NCI-H82 treated with DMSO at 0.1 percent for 48 hours (cell line): ENCODE results near the gene ARFGAP3.

Source experiments
- DNase-seq: peaks from one replicate; lab custom pipeline; 2025; ENCODE audit not compliant: unreplicated experiment; lab: John Stamatoyannopoulos, UW

Gene ARFGAP3

GRCh38 chr22:42856865-42857704, at the start of gene ARFGAP3:
ARFGAP3 (minus strand) TSS chr22:42857273; CDS start chr22:42857182, 91 bp downstream.
- DNase-seq, result peak; percentile 67

- no peak for DNase-seq
Observed at GRCh38 chr22:42905702-42906183, 48.7 kb upstream of the ARFGAP3 start.

GRCh38 chr22:42905217-42905616, 48.1 kb upstream of the ARFGAP3 start:
- no peak for DNase-seq

- DNase-seq, result no peak
Observed at GRCh38 chr22:42904050-42904449, 47.0 kb upstream of the ARFGAP3 start.

- no peak for DNase-seq
Observed at GRCh38 chr22:42902875-42903510, 45.9 kb upstream of the ARFGAP3 start.

GRCh38 chr22:42901790-42902508, 44.9 kb upstream of the ARFGAP3 start:
- DNase-seq, result no peak

- DNase-seq, result no peak
Observed at GRCh38 chr22:42897960-42898359, 40.9 kb upstream of the ARFGAP3 start.

- DNase-seq, result no peak
Observed at GRCh38 chr22:42895541-42895981, 38.5 kb upstream of the ARFGAP3 start.

- DNase-seq, result no peak
Observed at GRCh38 chr22:42895087-42895486, 38.0 kb upstream of the ARFGAP3 start.

- no peak for DNase-seq
Observed at GRCh38 chr22:42893371-42894150, 36.5 kb upstream of the ARFGAP3 start.

- DNase-seq, result no peak
Observed at GRCh38 chr22:42892571-42893316, 35.7 kb upstream of the ARFGAP3 start.

- no peak for DNase-seq
Observed at GRCh38 chr22:42892156-42892555, 35.1 kb upstream of the ARFGAP3 start.

- DNase-seq, result no peak
Observed at GRCh38 chr22:42891696-42892095, 34.6 kb upstream of the ARFGAP3 start.

- DNase-seq, result no peak
Observed at GRCh38 chr22:42891008-42891407, 33.9 kb upstream of the ARFGAP3 start.

- DNase-seq, result no peak
Observed at GRCh38 chr22:42889304-42889703, 32.2 kb upstream of the ARFGAP3 start.

GRCh38 chr22:42887523-42888507, 30.7 kb upstream of the ARFGAP3 start:
- no peak for DNase-seq

- DNase-seq, result no peak
Observed at GRCh38 chr22:42887120-42887519, 30.0 kb upstream of the ARFGAP3 start.

GRCh38 chr22:42885446-42885845, 28.4 kb upstream of the ARFGAP3 start:
- no peak for DNase-seq
